ENCODE measurements around the gene INTS11. TPM values are rescaled to one million over a fixed set of nuclear protein-coding genes. Genes with fewer than 3 reads are reported as not detected.

Gene INTS11
- total and polyA plus RNA-seq, 2 donors (not counting 1 experiment from before 2014, with no cell fraction given) = 149 to 245 TPM

DNA sequence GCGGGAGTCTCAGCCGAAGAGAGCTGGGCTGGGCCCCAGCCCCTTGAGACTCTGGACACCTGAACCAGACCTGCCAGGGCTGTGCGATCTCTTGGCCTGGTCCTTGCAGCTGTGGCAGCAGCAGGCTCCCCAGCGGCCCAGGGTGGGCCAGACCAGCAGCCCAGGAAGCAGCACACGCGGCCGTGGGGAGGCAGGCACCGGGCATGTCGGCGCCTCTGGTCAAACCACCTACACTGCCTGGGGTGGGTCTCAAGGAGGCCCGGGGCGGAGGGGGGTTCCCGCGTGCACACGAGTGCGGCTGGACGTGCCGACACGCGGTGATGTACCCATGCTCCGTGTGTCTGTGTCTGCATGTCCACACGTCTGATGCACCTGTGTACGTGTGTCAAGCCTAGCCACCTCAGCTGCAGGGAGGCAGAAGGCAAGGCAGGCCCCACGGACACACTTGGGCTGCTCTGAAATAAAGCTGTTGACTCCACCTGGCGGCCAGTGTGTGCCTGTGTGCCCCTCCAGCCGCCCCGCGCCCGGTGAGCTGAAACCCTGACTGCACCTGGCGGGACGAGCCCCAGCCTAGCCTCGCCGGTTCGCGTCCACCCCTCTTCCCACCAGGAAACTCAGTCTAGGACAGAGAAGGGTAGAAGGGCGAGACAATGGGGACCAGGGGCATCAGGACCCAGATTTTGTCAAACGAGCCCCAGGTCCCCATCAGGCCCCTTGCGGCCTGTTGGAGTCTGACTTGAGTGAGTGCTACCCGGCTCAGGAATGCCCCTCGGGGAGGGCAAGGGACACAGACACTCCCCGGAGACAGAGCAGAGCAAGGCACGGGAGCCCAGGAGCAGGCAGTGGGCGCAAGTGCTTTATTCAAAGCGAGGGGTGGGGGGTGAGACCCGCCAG is 32.7 kb downstream of the INTS11 start:
- 54% methylated on average over 45 of the region's 45 CpGs for WGBS (ENCODE audit: insufficient coverage)
- Histone ChIP-seq H4K20me1 (ENCODE audit: control insufficient read depth, insufficient read depth, low read length, poor library complexity, severe bottlenecking) (no peaks in the 10 kb centered on the region), H3K9ac (ENCODE audit: low read length) (no peak overlapping the region), H3K4me3 (ENCODE audit: control extremely low read depth in 1 of 5, extremely low read depth in 1 of 5, insufficient read depth in 1 of 5, low read depth in 2 of 5, low read length in 4 of 5) (no peak overlapping the region), H3K9me3 (ENCODE audit: control extremely low read depth in 1 of 3, control insufficient read depth in 2 of 3, insufficient read depth in 1 of 3, low read length in 2 of 3) (no peaks in the 10 kb centered on the region), H3K27ac (ENCODE audit: low read length in 2 of 2) (no peak overlapping the region), H3K36me3 (replicated peaks in 1 of 2; ENCODE audit: control extremely low read depth in 1 of 2, control insufficient read depth in 1 of 2, extremely low read depth in 1 of 2, insufficient read depth in 2 of 2, low read length in 1 of 2) (no peaks in the 10 kb centered on the region), H3K4me2 (replicated peaks; ENCODE audit: low read depth, low read length, poor library complexity, severe bottlenecking) (peak overlapping the region; percentile 20), H3K79me2 (ENCODE audit: control insufficient read depth, insufficient read depth, low read length) (no peaks in the 10 kb centered on the region), H2AFZ (ENCODE audit: insufficient read depth, low read depth, low read length, poor library complexity, severe bottlenecking) (no peak overlapping the region), H3K4me1 (ENCODE audit: control insufficient read depth in 2 of 2, insufficient read depth in 2 of 2, low read length in 2 of 2) (peaks cover 0 to 16% of the 10 kb centered on the region in 2 donors), H3K27me3 (replicated peaks in 1 of 4; ENCODE audit: control extremely low read depth in 1 of 4, control insufficient read depth in 3 of 4, insufficient read depth in 4 of 4, low read length in 3 of 4) (no peaks in the 10 kb centered on the region)
- intact Hi-C loops (cut with micrococcal nuclease) = loop anchor here (2.0 kb wide), 3 partner anchors 169 to 307 kb away; no protein-coding TSS in a partner anchor
- DNase-seq = peak; percentile 87
- ChIA-PET CTCF (interaction anchor here (0.6 to 4.3 kb wide), 28 partner anchors 9 to 311 kb away, joined by 3 to 118 read pairs (median 5); partner anchors contain the start of genes AGRN, PERM1 and UBE2J2), POLR2A (interaction anchor here (0.5 to 1.9 kb wide), 5 partner anchors 11 to 1257 kb away, joined by 3 to 8 read pairs (median 3); no protein-coding TSS in a partner anchor)
- H3K4me1 Mint-ChIP-seq = peaks cover 11% of the 10 kb centered on the region
- TF ChIP-seq EZH2 (IDR thresholded peaks at IDR 0.05; ENCODE audit: borderline replicate concordance, insufficient read depth, low read depth, low read length, poor library complexity, severe bottlenecking) = no peak
- TF ChIP-seq, protein P1, sequence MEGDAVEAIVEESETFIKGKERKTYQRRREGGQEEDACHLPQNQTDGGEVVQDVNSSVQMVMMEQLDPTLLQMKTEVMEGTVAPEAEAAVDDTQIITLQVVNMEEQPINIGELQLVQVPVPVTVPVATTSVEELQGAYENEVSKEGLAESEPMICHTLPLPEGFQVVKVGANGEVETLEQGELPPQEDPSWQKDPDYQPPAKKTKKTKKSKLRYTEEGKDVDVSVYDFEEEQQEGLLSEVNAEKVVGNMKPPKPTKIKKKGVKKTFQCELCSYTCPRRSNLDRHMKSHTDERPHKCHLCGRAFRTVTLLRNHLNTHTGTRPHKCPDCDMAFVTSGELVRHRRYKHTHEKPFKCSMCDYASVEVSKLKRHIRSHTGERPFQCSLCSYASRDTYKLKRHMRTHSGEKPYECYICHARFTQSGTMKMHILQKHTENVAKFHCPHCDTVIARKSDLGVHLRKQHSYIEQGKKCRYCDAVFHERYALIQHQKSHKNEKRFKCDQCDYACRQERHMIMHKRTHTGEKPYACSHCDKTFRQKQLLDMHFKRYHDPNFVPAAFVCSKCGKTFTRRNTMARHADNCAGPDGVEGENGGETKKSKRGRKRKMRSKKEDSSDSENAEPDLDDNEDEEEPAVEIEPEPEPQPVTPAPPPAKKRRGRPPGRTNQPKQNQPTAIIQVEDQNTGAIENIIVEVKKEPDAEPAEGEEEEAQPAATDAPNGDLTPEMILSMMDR (IDR thresholded peaks at IDR 0.05) = peak; percentile 74
- H3K27ac Mint-ChIP-seq = peak overlapping the region; percentile 50
- peak; percentile 84 for ATAC-seq (ENCODE audit: low read depth)
- no peaks in the 10 kb centered on the region for H3K27me3 Mint-ChIP-seq
- H3K4me3 Mint-ChIP-seq = no peak overlapping the region
- no peaks in the 10 kb centered on the region for H3K9me3 Mint-ChIP-seq (ENCODE audit: insufficient read depth)
